Suppressor macrophage (primary cell): ENCODE measurements around the gene BYSL.
A peak's percentile ranks its signal among the peaks of the same experiment; 100 is the strongest.

Experiments
- DNase-seq, 4 experiments: peaks; one replicate each; pipeline ENCODE4 v3.0.0-alpha.2; 2020 to 2022
- total RNA-seq, 17 experiments: gene quantifications; one replicate each; lab custom pipeline; 2026; ENCODE audit warnings: mixed read lengths in 6 of 17, inconsistent platforms in 3 of 17; lab: John Stamatoyannopoulos, UW

The BYSL gene, protein sequence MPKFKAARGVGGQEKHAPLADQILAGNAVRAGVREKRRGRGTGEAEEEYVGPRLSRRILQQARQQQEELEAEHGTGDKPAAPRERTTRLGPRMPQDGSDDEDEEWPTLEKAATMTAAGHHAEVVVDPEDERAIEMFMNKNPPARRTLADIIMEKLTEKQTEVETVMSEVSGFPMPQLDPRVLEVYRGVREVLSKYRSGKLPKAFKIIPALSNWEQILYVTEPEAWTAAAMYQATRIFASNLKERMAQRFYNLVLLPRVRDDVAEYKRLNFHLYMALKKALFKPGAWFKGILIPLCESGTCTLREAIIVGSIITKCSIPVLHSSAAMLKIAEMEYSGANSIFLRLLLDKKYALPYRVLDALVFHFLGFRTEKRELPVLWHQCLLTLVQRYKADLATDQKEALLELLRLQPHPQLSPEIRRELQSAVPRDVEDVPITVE
- 2.6 to 13.1 (median 7.4) reads per million in 17 experiments for total RNA-seq

DNA sequence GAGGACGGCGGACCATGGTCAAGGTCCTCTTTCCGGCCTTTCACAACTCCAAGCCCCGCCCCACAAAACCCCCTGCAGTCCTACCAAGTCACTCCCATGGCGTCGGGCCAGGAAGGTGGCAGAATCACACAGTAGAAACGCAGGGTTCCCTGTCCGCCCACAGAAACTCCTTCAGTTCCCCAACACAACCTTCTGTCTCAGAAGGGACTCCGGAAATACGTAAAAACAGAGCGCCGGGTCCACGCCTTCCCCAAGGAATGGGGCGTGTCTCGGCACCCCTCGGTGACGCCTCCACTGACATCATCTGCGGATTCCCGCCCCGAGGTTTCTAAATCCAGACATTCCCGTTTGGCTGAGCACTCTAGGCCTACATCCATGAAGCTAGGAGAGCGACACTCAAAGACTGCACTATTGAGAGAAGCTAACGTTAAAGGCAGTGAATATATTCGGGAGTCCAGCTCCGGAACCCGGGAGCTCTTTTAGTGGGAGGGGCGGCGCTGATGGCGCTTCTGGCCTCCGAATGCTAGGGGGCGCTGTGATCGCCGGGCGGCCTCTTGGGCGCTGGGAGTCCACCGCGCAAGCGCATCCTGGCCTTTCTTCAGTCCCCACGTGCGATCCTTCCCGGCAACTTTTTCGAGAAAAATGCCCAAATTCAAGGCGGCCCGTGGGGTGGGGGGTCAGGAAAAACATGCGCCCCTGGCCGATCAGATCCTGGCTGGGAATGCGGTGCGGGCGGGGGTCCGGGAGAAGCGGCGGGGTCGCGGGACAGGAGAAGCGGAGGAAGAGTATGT lies at the start of gene BYSL, which contains the start of gene MED20:
TSS of gene BYSL (plus strand) at position 579 of the 791 bp plus-strand sequence. CDS start at position 643, 64 bp downstream.
TSS of gene MED20 (minus strand) at position 219 of the 791 bp plus-strand sequence. CDS start at position 98, 121 bp downstream.
- DNase-seq, result peak; percentile 96 to 99 (median 98)

DNA sequence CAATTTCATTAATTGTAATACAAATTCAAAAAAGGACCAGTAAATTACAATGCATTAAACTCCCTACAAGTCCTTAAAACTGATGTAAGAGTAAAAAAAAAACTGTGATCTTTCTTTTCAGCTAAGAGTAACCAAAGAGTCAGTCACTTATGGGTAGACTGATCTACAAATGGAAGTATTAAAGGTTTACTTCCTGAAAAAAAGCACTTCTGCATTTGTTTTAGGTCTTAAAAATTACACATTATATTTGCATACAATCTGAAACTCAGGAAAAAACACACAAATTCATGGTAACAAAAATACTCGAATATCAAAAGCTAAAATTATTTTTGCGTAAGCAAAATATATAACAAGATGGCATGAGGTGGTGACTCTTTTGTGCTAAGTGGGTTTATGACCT lies 49.6 kb upstream of the BYSL start:
- DNase-seq, result peak in 2 of 4 experiments; percentile 41 to 48

DNA sequence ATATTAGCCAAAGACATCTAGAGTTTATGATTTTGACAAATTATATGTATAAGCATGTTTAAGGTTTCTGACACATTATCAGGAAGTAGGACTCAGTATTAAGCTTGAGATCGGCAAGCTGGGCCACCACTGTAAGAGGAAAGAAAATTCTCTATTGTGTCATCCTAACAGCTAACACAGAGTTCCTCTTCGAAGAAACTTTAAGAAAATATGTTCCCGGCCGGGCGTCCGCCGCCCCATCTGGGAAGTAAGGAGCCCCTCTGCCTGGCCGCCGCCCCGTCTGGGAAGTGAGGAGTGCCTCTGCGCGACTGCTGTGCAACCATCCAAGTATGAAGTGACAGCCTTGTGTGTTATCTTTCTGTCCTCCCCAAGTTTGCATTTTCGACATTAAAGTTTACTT lies 49.2 kb upstream of the BYSL start:
- DNase-seq, result peak; percentile 15 to 68 (median 58)

DNA sequence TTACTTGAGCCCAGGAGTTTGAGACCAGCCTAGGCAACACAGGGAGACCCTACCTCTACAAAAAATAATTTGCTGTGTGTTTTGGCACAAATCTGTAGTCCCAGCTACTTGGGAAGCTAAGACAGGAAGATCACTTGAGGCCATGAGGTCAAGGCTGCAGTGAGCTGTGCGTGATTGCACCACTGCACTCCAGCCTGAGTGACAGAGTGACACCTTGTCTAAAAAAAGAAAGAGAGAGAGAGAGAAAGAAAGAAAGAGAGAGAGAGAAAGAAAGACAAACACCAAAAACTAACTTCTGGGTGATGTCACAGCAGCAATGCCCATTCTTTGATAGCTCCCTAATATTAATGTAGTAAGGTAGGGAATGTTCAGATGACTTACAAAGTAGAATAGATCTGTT lies 46.6 kb upstream of the BYSL start:
- no peak for DNase-seq

DNA sequence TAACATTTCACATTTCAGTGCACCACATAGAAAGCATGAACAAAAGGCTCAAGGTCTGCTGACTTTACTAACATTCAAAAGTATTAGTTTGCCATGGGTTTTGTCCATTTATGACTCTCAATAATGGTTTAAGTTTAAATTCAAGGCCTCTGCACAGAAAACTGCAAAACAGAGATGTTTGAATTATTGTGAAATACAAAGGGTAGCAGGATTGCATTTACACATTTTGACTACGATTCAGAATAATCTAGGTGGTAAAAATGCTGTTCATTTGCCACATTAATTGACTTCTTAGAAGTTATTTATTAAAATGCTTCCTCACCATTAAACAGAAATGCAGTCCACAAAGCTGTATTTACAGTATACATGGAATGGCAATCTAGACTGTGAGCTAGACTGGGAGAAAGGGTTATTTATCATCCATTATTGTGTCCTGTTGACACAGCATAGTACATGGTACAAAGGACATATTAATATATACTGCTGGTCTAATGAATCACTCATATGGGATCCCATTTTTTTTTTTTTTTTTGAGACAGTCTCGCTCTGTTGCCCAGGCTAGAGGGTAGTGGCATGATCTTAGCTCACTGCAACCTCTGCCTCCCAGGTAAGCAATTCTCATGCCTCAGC lies 44.1 kb upstream of the BYSL start:
- DNase-seq, result no peak

DNA sequence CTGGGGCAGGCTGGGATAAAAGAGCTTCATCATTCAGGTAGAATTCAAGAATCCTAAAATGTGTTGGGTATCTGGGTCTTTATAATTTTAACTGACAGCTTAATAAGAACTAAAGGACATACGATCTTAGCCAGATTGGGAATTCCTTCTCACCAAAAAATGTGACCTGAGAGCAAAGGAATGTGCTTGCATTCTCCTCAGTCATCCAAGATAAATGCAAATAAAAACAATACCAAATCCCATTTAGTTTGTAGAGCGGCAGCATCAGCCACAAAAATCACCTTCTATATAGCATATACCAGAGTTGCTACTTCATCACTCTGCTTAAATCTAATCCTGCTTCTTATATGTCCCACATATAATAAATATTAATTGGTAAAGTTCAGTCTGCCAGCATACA lies 43.1 kb upstream of the BYSL start:
- no peak for DNase-seq

DNA sequence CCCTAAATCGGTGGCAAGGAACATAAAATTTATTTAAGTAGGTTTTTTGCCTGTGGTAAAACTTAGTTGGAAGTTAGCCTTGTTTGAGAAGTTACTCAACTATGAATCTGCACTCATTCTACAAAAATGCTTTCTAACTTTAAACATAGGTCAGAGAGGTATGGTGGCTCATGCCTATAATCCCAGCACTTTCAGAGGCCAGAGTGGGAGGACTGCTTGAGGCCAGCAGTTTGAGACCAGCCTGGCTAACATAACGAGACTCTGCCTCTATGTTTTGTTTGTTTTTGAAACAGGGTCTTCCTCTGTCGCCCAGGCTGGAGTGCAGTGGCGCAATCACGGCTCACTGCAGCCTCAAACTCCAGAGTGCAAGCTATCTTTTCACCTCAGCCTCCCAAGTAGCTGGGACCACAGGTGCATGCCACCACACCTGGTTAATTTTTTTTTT lies 42.3 kb upstream of the BYSL start:
- no peak for DNase-seq

DNA sequence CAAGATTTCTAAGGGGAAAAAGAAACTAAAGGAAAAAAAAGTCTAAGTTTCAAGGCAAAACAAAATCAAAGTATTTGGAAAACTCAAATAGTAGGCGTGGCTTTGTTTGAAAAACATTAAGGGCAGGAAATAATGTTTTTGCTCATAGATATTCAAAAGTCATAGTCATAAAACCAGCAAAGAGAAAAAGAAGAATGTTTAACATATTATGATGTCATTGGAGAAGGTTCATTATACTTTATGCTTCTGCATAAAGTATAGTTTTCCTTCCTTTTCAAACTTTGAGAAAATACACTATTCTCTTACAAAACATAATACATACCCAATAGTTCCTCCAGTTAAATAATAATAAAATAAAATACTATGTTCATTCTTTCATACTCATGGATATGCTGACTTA lies 39.8 kb upstream of the BYSL start:
- DNase-seq, result no peak

DNA sequence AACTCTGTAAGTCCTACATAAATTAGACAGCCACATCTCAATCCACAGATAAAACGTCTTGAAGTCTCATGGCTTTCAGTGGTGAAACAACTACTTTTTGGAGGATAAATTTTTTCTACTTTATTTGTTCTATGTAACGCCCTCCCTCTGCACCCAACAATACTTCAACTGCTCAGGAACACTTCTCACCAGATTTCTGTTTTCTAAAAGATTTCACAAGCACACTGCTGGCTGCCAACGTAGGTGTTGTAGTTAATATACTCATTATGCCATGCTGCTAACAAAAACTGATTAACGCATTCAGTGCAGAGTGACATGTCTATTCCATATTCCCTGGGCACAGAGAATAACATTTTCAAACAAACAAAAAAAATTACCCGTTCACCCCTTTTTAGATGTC lies 36.3 kb upstream of the BYSL start:
- no peak for DNase-seq

DNA sequence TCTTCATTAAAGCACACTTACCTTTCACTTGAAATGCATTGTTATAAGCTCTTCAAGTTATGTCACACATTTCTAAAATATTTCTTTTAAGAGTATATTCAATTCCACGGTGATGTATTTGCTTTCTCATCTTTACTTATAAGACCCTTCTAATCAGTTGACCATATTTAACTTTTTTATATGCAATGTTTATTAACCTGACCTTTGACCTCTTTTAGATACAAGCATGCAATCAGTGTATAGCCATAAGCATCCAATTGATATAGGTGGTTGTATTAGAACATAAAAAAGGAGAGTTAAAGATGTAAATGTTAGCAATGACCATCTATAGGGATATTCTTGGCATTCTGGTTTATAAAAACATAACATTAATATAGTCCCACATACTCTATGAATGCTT lies 35.4 kb upstream of the BYSL start:
- no peak for DNase-seq

DNA sequence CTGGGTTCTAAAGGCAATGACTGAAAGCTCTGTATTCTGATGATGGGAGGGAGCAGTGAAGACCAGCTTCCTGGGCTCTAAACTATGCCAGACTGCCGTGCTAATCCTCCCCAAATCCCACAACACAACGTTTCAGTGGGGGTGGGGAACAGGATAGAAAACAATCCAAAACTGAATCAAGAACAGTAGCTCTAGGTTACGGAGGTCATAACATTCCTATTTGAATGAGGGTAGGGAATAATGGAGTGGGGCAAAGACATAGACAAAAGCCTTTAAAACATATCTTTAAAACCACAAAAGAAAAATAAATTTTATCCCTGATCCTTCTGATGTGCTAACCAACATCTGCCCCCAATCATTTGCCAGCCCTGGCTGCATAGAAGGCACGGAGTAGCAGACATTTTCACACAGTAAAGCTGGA lies 34.0 kb upstream of the BYSL start:
- no peak for DNase-seq

DNA sequence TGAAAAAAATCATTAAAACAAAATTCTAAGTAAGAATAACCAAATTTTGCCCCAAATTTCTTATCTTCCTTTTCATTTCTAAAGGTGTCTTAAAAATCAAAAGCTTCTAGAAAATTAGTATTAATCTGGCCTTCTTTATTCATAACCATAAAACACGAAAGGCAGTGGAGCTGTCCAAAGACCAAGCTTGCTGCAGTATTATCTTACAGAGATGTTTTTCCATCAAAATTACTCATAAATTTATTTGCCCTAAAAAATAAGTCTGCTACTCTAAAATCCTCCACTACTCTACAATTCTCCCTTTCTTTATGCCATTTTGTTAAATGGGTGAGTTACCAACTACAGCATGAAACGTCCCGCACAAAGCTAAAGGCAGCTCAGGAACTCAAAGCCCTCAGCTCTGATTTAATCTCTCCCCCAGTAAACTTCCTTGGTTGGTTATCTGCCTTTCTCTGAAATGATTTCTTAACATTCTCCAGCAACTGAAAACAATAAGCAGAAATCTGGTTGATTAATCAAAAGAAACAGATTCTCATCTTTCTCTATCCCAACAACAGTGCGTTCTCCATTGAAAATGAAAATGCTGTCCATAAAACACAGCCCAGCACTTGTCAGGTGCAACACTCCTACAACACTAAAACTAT lies 28.3 kb upstream of the BYSL start:
- DNase-seq, result no peak

DNA sequence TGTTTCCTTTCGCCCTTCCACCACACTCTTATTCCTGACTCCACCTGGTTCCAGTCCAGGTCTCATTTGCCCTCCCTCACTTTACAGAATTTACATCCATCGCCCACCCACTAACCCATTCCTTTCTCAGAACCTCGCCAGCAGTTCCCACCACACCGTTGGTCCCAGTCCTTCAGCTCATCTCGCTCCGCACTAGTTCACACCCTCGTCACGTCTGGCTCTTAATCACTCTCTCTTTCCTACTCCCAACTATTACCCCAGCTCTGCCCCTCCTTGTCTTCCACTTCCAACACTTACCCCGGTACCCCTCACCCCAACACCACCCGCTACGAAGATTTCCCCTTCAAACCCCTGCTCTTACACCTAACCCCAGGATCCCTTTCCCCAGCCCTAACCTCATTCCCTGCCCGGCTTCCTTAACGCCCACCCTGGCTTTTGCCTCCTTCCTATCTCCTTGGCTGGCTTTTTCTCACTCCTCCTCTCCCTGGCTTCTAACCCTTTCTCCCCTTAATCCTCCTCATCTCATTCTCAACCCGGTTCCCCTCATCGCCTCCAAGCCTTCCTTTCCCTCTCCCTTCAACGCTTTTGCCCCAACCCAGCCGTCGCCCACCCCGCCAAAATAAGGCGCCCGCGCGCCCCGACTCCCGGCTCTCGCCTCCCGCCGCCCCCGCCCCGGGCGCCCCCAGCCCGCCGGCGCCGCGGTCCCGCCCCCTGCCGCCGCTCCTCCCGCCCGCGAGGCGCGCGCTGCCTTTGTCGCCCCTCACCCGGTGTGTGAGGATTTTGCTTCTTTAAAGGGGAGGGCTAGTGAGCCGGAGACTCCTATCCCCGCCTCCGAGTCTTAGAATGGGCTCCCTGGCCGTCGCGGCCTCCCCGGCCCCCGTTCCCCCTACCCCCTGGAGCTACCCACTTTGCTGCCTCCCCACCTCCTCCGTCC lies 26.7 kb upstream of the BYSL start:
- peak in 1 of 4 experiments; percentile 26 for DNase-seq

DNA sequence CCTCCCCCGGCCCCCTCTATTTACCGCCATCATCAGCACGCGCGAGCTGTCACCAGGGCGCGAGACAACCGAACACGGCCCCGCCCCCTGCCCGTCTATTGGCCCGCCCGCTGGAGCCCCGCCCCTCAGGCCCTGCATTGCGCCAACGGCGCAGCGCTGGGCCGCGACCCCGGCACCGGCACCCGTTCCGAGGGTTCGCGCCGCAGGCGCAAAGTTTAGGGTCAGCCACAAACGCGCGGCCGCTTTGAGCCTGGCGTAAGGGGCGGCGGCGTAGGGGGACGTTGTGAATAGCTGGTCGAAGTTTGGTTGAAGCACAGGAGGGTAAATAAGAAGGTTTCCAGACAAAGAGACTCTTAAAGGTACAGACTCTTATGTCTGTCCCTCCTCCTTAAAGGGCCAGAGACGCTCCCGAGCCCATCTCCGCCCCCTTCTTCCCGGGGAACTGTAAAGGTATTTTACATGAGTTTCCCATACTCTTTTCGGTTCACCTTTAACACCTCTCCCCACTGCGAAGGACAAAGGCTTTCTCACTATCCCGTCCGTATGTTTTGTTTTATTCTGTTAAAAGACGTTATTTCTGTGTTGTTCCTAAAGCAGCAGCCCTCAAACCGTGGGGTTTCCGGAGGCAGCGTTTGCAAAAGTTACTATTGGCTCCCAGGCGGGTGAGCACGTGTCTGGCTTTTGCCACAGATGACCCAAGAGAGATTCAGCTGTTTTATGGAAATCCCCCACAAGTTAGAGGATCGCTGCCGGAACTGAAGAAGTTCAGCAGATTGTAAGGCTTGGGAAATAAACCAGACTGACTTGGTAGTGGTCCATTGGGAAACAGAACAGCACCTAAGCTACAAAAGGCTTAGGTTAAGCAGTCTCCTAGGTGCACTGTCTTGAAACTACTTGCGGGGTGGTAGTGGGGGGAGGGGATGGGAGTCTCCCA lies 25.7 kb upstream of the BYSL start, which contains the start of gene USP49:
TSS of gene USP49 (minus strand) at position 76 of the 934 bp plus-strand sequence. CDS start 88,392 bp downstream, outside the sequence.
- DNase-seq, result peak; percentile 91 to 97 (median 96)

DNA sequence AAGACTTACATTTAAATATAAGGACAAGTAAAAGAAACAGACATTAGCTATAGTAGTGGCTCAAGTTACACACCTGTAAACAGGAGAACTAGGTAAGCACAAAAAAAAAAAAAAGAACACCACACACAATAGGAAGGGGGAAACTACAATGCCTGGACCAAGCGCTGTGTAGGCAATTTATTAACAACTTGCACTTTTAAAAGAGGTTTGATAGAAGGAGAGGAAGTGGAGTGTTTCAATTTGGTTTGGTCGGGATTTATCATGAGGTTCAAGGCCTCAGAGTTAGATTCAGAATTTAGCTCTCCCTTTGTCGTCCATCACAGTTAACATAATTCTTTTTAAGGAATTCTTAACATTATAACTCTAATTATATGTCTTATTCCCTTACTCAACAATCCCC lies 25.0 kb upstream of the BYSL start:
- peak; percentile 14 to 52 (median 32) for DNase-seq

DNA sequence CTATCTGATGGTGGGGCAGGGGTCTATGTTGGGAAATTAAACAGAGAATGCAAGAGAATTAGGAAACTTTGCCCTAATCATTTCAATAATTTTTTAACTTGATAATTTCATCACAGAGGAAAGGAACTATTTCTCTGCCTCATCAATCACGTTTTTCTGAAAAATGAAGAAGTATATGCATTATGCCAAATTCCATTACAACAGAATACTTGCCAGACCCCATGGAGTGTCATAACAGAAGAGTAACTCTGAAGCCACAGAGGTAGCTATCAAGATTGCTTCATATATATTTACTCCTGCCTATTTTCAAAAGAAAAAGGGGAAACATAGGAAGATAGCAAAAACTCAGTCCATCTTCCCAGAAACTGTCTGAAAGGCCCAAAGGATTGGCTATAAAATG lies 20.4 kb upstream of the BYSL start:
- DNase-seq, result peak in 3 of 4 experiments; percentile 7 to 57 (median 47)

DNA sequence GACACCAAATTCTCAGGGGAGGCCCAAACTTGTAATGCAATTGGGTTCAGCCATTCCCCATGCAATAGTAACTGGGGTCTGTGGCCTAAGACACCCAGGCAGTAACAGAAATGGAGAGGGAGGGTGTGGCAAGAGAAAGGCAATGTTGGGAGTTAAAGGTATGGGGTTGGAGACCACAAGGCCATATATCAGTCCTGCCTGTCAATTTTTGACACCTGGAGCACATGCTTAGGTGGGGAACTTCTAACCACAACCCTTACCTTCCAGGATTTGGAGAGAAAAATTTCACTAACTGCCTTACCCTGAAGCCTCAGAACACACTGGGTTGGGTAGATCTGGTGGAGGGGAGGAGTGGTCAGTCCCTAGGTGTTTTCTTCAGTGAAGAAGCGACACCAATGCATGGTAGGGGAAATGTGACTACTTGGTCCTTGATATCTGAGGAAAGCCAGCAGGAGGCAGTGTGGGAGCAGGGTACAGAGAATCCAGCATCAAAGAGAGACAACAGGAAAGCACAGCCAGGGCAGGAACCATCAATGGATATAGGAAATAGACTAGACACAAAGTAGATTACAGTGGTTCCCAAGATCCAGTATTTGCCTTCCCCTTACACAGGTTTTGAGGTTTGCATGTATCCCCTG lies 19.3 kb upstream of the BYSL start:
- DNase-seq, result peak; percentile 55 to 72 (median 64)

DNA sequence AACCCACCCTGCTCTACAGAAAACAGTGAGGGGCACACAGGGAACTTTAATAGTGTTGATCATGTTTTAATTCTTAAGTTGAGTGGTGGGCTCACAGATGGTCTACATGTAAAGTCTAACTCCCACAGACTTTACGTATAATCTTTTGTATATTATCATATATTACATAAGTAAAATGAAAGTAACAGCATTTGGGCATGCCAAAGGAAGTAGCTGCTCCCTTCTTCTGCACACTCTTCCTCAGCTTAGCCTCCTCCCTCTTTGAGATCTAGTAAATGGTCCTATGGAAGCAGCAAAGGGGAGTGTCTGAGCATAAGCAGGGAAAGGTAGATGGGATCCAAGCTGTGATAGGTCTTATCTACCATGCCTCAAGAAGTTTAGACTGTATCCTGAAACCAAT lies 11.6 kb upstream of the BYSL start:
- DNase-seq, result no peak

DNA sequence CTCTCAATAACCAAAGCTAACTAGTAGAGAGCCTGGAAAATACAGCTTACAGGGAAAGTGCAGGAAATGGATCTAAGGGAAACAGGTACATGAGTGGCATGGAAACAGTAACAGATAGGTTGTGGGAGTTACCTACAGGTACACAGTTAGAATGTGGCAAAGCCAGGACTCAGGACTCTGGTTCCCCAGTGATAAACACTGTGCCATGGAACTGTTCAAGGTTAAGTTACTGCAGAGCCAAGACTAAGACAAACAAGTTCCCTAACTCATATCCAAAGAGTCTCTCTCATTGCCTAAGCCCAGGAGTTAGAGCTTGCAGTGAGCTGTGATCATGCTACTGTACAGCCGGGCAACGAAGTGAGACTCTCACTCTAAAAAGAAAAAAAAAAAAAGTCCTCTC lies 7.0 kb upstream of the BYSL start:
- DNase-seq, result no peak
